A549 (cell line): ENCODE data around the gene ZNRF3. TPM values are rescaled to one million over a fixed set of nuclear protein-coding genes. Genes with fewer than 3 reads are reported as not detected.

Experiments
- ATAC-seq, 2 experiments: fragments of 200-7000 bp in 1 of 2; fragments of >200 bp in 1 of 2; cut with Nextera tagmentation in 1 of 2; cut with Tn5 transposase in 1 of 2; 3 replicates each; pipeline versions ENCODE4 v1.8.0 to v1.9.1; 2018 to 2020; ENCODE audit warnings: mild to moderate bottlenecking in 1 of 2, moderate library complexity in 1 of 2
- CTCF ChIA-PET: fragments of 300-600 bp; sonication (Branson Sonifier 250); formaldehyde crosslinking; extraction: SDS; loops from one replicate; lab custom pipeline; 2021; ENCODE audit warnings: antibody characterized with exemption, inconsistent platforms; lab: Yijun Ruan, JAX
- POLR2A ChIA-PET: fragments of 350-600 bp; formaldehyde crosslinking; extraction: SDS; loops from one replicate; lab custom pipeline; 2021; ENCODE audit warnings: antibody characterized with exemption, inconsistent platforms; lab: Yijun Ruan, JAX
- DNase-seq, 2 experiments: peaks; one replicate each; pipeline versions ENCODE4 v3.0.0 to v3.0.0-alpha.2; 2011 to 2016; ENCODE audit warnings: low read depth in 1 of 2, low spot score in 1 of 2
- FAIRE-seq: peaks from 2 replicates; lab custom pipeline; 2011; peaks lifted over from hg19 to GRCh38; lab: Jason Lieb, UNC
- H3K27ac ChIP-seq, 2 experiments: fragments of >200 bp; sonication (Bioruptor Twin); formaldehyde crosslinking; 3 replicates each; pipeline ENCODE4 v1.5.1; 2016 to 2017
- H3K4me1 ChIP-seq: fragments of >200 bp; sonication (Bioruptor Twin); formaldehyde crosslinking; 3 replicates; pipeline ENCODE4 v1.6.1; 2016
- H3K4me2 ChIP-seq: fragments of >200 bp; sonication (Bioruptor Twin); formaldehyde crosslinking; 3 replicates; pipeline ENCODE4 v1.6.1; 2016
- H3K4me3 ChIP-seq: fragments of >200 bp; sonication (Bioruptor Twin); formaldehyde crosslinking; 3 replicates; pipeline ENCODE4 v1.5.1; 2016
- H3K9me3 ChIP-seq: fragments of >200 bp; sonication (Bioruptor Twin); formaldehyde crosslinking; 3 replicates; pipeline ENCODE4 v1.6.1; 2016
- BHLHE40 ChIP-seq: IDR thresholded peaks from 2 replicates; pipeline ENCODE4 v1.6.1; 2012; ENCODE audit warnings: low read depth, low read length, inconsistent platforms
- CBX2 ChIP-seq: fragments of 200-600 bp; sonication (generic); IDR thresholded peaks from 2 replicates; pipeline ENCODE4 v1.6.1; 2016; ENCODE audit warnings: low read depth, mild to moderate bottlenecking, borderline replicate concordance
- CBX8 ChIP-seq: fragments of 200-600 bp; sonication (generic); IDR thresholded peaks from 2 replicates; pipeline ENCODE4 v1.6.1; 2016
- CHD2 ChIP-seq: fragments of 150-350 bp; IDR thresholded peaks from 2 replicates; pipeline ENCODE4 v1.6.1; 2014; ENCODE audit warnings: low read length; ENCODE audit not compliant: partially characterized antibody
- EHF ChIP-seq: fragments of 250-450 bp; sonication (Bioruptor Pico); IDR thresholded peaks from 2 replicates; pipeline ENCODE4 v1.5.0; 2020; ENCODE audit warnings: mild to moderate bottlenecking
- ESRRA ChIP-seq: fragments of 150-350 bp; IDR thresholded peaks from 2 replicates; pipeline ENCODE4 v1.6.1; 2014; ENCODE audit warnings: mild to moderate bottlenecking, low read length, borderline replicate concordance
- FOSL2 ChIP-seq, 2 experiments: fragments of 450-650 bp in 1 of 2; fragments of >200 bp in 1 of 2; sonication (Bioruptor Twin) in 1 of 2; formaldehyde crosslinking; IDR thresholded peaks; 2 replicates each; pipeline versions ENCODE4 v1.5.0 to v1.6.1; 2016 to 2020; ENCODE audit warnings: mild to moderate bottlenecking in 1 of 2, moderate library complexity in 1 of 2
- HDAC2 ChIP-seq: fragments of 200-600 bp; sonication (generic); IDR thresholded peaks from 2 replicates; pipeline ENCODE4 v1.6.1; 2016
- HEYL ChIP-seq: fragments of 250-450 bp; sonication (Bioruptor Pico); IDR thresholded peaks from 2 replicates; pipeline ENCODE4 v1.8.0; 2021; ENCODE audit warnings: mild to moderate bottlenecking, moderate library complexity
- HOXB13 ChIP-seq: fragments of 250-450 bp; sonication (Bioruptor Pico); IDR thresholded peaks from 2 replicates; pipeline ENCODE4 v1.5.0; 2020; ENCODE audit warnings: low read depth, mild to moderate bottlenecking, moderate library complexity
- HOXB5 ChIP-seq: fragments of 250-450 bp; sonication (Bioruptor Pico); IDR thresholded peaks from 2 replicates; pipeline ENCODE4 v1.5.0; 2020; ENCODE audit warnings: mild to moderate bottlenecking, moderate library complexity
- JUNB ChIP-seq: fragments of >200 bp; sonication (Bioruptor Twin); formaldehyde crosslinking; IDR thresholded peaks from 2 replicates; pipeline ENCODE4 v1.6.1; 2016
- KDM5A ChIP-seq: fragments of 200-600 bp; sonication (generic); IDR thresholded peaks from 2 replicates; pipeline ENCODE4 v1.6.1; 2016; ENCODE audit warnings: antibody characterized with exemption, mild to moderate bottlenecking
- NFE2L2 ChIP-seq: fragments of 150-350 bp; conservative IDR thresholded peaks from 2 replicates; pipeline ENCODE4 v1.6.1; 2014; ENCODE audit warnings: low read length
- NR3C1 ChIP-seq: fragments of >200 bp; sonication (Bioruptor Twin); formaldehyde crosslinking; IDR thresholded peaks from 3 replicates; pipeline ENCODE4 v1.6.1; 2017
- PHF8 ChIP-seq: fragments of 200-600 bp; sonication (generic); IDR thresholded peaks from 2 replicates; pipeline ENCODE4 v1.6.1; 2016; ENCODE audit warnings: low read depth, mild to moderate bottlenecking, antibody characterized with exemption, moderate library complexity, borderline replicate concordance
- POLR2AphosphoS2 ChIP-seq: conservative IDR thresholded peaks from 2 replicates; pipeline ENCODE4 v1.6.1; 2012; ENCODE audit warnings: low read length, improper control_type of control experiment, inconsistent platforms
- RAD21 ChIP-seq, 2 experiments: fragments of >200 bp in 1 of 2; sonication (Bioruptor Twin) in 1 of 2; formaldehyde crosslinking in 1 of 2; IDR thresholded peaks in 1 of 2; conservative IDR thresholded peaks in 1 of 2; 2 replicates in 1 of 2; 3 replicates in 1 of 2; pipeline ENCODE4 v1.6.1; 2012 to 2018; ENCODE audit warnings: inconsistent platforms in 1 of 2
- WGBS: methylation state at CpG from one replicate; pipeline ENCODE4 v1.1.6; 2017; ENCODE audit errors: missing lambda C conversion rate; 5-methylcytosine and 5-hydroxymethylcytosine counted together
- polyA plus RNA-seq, 4 experiments: library from polyadenylated mRNA; depleted of rRNA in 3 of 4; stranded (reverse); fragments of >200 nt; fragmentation: RNase III in 1 of 4; extraction: RNeasy Plus Mini Kit Qiagen cat#74134 plus additional on column Dnase treatment in 1 of 4; gene quantifications; 2 replicates in 3 of 4; 3 replicates in 1 of 4; pipeline ENCODE4 v1.2.3, GENCODE V29; 2011 to 2017
- TF ChIP-seq, protein P1 (sequence below): IDR thresholded peaks from 2 replicates; pipeline ENCODE4 v1.6.1; 2012; ENCODE audit warnings: low read depth, borderline replicate concordance
- TF ChIP-seq, protein P2 (sequence below): fragments of >200 bp; sonication (Bioruptor Twin); formaldehyde crosslinking; IDR thresholded peaks from 3 replicates; pipeline ENCODE4 v1.5.1; 2016
- TF ChIP-seq, protein P3 (sequence below): IDR thresholded peaks from 2 replicates; pipeline ENCODE4 v1.6.1; 2012
- TF ChIP-seq, protein P4 (sequence below): fragments of >200 bp; sonication (Bioruptor Twin); formaldehyde crosslinking; IDR thresholded peaks from 3 replicates; pipeline ENCODE4 v1.6.1; 2016

ZNRF3 gene
- polyA plus RNA-seq, 2 of the 4 experiments (the other 2 are of a cell fraction): 4.6 to 6.9 TPM

DNA sequence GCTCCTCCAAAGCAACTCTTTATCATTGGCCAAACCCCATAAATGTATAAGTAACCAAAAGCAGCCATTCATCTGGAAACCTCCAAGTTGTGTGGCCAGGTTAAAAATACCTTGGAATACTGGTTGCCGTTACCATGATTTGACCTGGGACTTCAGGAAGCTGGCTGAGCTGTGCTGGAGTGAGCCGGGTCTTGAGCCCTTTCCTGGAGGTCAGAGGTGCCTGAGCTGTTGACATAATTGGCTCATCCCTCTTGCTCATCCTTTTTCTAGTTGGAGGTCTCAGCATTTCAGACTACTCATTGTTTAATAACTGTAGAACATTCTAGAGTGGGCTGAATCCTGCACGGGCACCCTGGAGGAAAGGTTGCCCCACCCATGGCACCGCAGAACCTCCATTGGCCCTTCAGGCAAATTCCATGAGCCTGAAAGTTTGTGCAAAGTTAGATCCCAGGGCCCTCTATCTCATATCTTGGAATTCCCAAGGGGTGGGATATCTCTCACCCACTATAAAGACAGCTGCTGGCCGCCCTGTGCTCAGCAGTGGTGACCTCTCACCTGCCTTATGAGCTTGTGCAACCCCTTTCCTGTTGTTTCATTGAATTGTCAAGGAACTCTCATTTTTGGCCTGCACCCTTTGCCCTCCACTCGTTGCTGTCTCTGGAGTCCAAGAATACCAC lies 101.2 kb downstream of the ZNRF3 start (continued):
- TF ChIP-seq ESRRA (no peak), FOSL2 (IDR thresholded peaks at IDR 0.05) (no peak), FOSL2 (CRISPR knock-in tag; IDR thresholded peaks at IDR 0.05) (no peak), HDAC2 (no peak), BHLHE40 (no peak), KDM5A (no peak)

DNA sequence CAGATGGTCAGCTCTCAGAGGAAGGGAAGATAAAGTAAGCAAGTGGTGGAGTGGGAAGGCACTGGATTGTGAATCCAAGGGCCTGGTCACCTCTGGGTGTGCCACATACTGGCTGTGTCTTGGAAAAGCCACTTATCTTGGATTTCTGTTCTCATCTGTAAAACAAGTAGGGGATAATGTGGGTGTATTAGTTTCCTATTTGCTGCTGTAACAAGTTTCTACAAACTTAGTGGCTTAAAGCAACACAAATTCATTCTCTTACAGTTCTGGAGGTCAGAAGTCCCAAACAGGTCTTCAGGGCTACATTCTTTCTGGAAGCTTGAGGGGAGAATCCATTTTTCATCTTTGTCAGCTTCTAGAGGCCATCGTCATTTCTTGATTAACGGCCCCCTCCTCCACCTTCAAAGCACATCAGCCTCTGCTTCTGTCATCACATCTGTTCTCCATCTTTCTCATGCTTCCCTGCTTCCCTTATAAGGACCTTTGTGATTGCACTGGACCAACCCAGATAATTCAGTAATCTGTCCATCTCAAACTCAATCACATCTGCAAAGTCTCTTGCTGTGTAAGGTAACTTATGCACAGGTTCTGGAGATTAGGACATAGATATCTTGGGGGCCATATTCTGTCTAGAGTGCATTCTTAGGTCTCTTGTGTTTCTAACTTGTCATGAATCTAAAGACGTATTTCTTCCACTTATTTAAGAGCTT lies 102.4 kb downstream of the ZNRF3 start:
- 90% methylated on average over 3 of the region's 3 CpGs for WGBS
- FAIRE-seq: no peak
- POLR2A ChIA-PET: no interaction called here
- Histone ChIP-seq H3K4me1 (peaks cover 41% of the 10 kb centered on the region), H3K9me3 (0 out of 3 replicates have a peak, but pooled peaks cover 6% of the 10 kb centered on the region), H3K27ac (no peak overlapping the region), H3K4me3 (no peak overlapping the region), H3K4me2 (no peak overlapping the region)
- CTCF ChIA-PET: no interaction called here
- TF ChIP-seq CHD2 (no peak), NR3C1 (no peak), EHF (CRISPR knock-in tag) (no peak), POLR2AphosphoS2 (no peak), CBX2 (no peak), CBX8 (no peak), RAD21 (conservative IDR thresholded peaks at IDR 0.05 in 1 of 2, IDR thresholded peaks at IDR 0.05 in 1 of 2) (no peak), FOSL2 (IDR thresholded peaks at IDR 0.05) (no peak), FOSL2 (CRISPR knock-in tag; IDR thresholded peaks at IDR 0.05) (no peak), PHF8 (no peak), KDM5A (no peak), NFE2L2 (no peak), HEYL (CRISPR knock-in tag) (no peak)
- TF ChIP-seq, protein P1, sequence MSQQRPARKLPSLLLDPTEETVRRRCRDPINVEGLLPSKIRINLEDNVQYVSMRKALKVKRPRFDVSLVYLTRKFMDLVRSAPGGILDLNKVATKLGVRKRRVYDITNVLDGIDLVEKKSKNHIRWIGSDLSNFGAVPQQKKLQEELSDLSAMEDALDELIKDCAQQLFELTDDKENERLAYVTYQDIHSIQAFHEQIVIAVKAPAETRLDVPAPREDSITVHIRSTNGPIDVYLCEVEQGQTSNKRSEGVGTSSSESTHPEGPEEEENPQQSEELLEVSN: no peak
- TF ChIP-seq, protein P2, sequence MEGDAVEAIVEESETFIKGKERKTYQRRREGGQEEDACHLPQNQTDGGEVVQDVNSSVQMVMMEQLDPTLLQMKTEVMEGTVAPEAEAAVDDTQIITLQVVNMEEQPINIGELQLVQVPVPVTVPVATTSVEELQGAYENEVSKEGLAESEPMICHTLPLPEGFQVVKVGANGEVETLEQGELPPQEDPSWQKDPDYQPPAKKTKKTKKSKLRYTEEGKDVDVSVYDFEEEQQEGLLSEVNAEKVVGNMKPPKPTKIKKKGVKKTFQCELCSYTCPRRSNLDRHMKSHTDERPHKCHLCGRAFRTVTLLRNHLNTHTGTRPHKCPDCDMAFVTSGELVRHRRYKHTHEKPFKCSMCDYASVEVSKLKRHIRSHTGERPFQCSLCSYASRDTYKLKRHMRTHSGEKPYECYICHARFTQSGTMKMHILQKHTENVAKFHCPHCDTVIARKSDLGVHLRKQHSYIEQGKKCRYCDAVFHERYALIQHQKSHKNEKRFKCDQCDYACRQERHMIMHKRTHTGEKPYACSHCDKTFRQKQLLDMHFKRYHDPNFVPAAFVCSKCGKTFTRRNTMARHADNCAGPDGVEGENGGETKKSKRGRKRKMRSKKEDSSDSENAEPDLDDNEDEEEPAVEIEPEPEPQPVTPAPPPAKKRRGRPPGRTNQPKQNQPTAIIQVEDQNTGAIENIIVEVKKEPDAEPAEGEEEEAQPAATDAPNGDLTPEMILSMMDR: no peak
- TF ChIP-seq, protein P3, sequence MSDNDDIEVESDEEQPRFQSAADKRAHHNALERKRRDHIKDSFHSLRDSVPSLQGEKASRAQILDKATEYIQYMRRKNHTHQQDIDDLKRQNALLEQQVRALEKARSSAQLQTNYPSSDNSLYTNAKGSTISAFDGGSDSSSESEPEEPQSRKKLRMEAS: no peak
- ATAC-seq: no peak
- no peak for DNase-seq

DNA sequence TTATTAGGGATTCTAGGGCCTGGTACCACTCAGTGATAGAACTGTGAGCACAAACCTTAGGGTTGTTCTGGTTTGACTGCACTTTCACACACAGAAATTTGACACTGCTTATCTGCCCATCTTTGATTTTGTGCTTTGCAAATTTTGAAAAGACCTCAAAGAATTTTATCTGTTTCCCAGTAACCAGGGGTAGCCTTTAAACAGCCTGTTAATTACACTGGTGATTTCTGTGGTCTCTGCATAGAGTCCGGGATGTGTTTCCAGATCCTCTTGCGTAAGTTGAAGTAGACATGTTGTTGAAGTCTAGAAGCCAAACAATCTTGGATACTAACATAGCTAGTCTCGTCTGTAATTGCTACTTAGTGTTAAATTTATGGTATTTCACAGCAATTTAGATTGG lies 103.0 kb downstream of the ZNRF3 start:
- TF ChIP-seq, protein P3: no peak
- TF ChIP-seq CHD2: no peak
- TF ChIP-seq JUNB: no peak
- no peak for TF ChIP-seq EHF (CRISPR knock-in tag)
- TF ChIP-seq HOXB13 (CRISPR knock-in tag): no peak
- TF ChIP-seq ESRRA: no peak
- TF ChIP-seq, protein P1: no peak
- TF ChIP-seq, protein P4, sequence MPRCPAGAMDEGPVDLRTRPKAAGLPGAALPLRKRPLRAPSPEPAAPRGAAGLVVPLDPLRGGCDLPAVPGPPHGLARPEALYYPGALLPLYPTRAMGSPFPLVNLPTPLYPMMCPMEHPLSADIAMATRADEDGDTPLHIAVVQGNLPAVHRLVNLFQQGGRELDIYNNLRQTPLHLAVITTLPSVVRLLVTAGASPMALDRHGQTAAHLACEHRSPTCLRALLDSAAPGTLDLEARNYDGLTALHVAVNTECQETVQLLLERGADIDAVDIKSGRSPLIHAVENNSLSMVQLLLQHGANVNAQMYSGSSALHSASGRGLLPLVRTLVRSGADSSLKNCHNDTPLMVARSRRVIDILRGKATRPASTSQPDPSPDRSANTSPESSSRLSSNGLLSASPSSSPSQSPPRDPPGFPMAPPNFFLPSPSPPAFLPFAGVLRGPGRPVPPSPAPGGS: no peak
- no peak for TF ChIP-seq HOXB5 (CRISPR knock-in tag)
- TF ChIP-seq FOSL2 (IDR thresholded peaks at IDR 0.05): no peak
- no peak for TF ChIP-seq FOSL2 (CRISPR knock-in tag; IDR thresholded peaks at IDR 0.05)
- TF ChIP-seq KDM5A: no peak
- TF ChIP-seq, all 56 proteins: peak for 0
- H3K4me3 ChIP-seq: no peak overlapping the region
- no peak for FAIRE-seq
- no peak overlapping the region for H3K27ac ChIP-seq
- no peak for DNase-seq
- ChIA-PET POLR2A (no interaction called here), CTCF (interaction anchor here (0.8 kb wide), 1 partner anchor 21 kb away, joined by 3 read pairs; no protein-coding TSS in a partner anchor)
- 0 out of 3 replicates have a peak, but pooled peaks cover 6% of the 10 kb centered on the region for H3K9me3 ChIP-seq
- peaks cover 35% of the 10 kb centered on the region for H3K4me1 ChIP-seq
- no peak overlapping the region for H3K4me2 ChIP-seq
- 92% methylated on average over 3 of the region's 3 CpGs for WGBS
- ATAC-seq: no peak
